Left forelimb (tissue), 1 donor: Measurements from ENCODE around the gene MMP3.

Experiments used
- DNase-seq: peaks from one replicate; pipeline ENCODE4 v3.0.0-alpha.2; 2018; ENCODE audit warnings: low spot score

MMP3 gene

GRCh38 chr11:102831489-102832440, 11.6 kb downstream of the MMP3 start:
- DNase-seq, result peak; percentile 75

DNA sequence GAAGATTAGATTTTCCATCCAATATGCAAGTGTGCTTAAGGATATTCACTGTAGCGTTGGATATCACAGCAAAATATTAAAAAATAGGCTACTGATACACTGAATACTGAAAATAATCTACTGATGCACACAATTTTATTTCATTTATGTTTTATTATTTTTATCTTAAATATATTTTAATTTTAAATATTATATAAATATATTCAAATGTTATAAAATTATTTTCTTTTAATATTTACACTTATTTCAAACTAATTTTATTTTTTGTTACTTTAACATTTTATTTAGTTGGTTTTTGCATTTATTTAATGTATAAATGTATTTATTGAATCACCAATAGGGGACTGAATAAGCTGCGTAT, 12.3 kb downstream of the MMP3 start:
- no peak for DNase-seq

GRCh38 chr11:102830001-102830727, 13.2 kb downstream of the MMP3 start:
- DNase-seq, result no peak

- DNase-seq, result no peak
These were observed 14.0 kb downstream of the MMP3 start for GRCh38 chr11:102829316-102830000.

DNA sequence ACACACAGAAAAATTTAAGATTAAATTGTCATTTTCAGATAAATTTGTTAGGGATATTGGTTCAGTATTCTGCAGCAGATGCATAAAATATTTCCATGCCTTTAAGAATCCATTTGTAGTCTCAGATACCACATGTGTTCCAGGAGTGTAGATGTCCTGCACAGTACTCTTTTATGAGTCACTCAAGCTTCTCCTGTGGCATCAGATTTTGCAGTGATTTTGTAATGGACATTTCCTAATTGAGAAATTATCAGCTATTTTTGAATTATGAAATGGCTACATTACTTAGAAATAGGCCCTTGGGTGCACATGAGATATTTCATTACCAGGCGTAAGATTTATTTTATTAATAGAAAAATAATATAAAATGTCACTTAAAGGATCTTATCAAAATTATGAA, 18.9 kb downstream of the MMP3 start:
- DNase-seq, result no peak

DNA sequence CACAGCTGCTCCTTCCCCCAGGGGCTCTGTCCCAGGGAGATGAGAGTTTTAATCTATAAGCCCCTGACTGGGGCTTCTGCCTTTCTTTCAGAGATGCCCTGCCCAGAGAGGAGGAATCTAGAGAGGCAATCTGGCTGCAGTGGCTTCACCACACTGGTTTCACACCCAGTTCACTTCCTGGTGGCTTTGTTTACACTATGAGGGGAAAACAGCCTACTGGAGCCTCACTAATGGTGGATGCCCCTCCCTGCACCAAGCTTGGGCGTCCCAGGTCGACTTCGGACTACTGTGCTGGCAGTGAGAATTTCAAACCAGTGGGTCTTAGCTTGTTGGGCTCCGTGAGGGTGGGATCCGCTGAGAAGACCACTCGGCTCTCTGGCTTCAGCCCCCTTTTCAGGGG, 23.9 kb downstream of the MMP3 start:
- DNase-seq, result no peak

DNA sequence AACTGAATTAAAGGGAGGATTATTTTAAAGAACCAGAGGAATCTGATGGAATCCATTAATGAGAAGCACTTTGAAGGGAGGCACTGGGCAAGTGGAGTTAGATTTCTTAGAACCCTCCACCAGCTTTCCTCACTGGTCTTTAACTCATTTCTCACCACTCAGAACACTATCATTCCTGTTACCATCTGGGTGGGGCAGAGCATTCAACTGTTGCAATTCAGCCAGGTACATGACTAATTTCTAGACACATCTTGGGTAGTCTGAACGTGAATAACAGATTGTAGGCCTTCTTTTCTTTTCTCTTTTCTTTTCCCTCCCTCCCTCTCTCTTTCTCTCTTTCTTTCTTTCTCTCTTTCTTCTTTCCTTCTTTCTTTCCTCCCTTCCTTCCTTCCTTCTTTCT, 29.9 kb downstream of the MMP3 start:
- no peak for DNase-seq

- DNase-seq, result no peak
These were observed 31.2 kb downstream of the MMP3 start for GRCh38 chr11:102812188-102812587.

DNA sequence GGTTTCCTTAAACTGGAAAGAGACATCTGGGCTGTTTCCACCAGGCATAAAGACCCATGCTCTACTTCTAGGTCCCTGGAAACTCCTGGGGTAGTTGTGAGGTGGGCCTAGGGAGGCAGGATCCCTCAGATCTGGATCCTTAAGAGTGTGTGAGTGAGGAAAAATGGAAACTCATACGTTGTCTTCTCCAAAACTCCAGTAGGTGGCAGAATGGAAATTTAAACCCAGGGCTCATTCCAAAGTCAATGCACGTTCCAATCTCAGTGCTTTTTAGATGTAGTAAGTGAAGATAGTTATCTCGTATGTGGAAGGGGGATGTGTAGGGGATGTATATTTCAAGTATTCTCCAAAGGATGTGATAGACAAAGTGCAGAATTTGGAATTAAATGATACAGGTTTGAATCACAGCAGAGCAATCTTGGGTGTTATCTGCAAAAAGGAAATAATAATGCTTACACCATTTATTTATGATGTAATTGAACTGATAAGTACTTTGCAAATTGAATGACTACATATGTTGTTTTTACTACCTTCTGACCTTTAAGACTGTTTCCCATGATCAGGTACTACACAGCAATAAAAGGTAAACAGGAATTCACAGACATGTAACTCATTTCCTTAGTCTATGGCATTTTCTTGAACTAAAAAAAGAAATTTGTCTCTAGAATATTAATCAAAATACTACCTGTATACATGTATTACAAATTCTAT, 32.3 kb downstream of the MMP3 start:
- DNase-seq, result no peak

- no peak for DNase-seq
These were observed 33.4 kb downstream of the MMP3 start for GRCh38 chr11:102809971-102810370.

DNA sequence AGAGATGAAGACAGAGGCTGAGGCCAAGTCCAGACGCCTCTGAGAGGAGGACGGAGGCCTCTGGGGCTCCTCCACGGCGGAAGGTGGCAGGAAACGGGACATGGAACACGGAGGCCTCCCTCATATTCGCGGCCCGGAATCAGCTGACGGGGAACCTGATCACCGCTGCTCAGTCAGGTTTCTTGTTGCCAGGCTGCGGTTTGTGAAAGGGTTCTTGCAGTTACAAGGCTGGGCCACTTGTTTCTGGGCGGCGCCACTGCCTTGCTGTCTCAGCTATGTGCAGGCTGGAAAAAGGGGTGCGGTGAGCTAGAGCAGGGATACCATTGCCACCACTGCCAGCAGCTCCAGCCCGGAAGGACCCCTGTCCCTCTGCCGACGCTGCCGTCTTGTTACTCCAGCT, 35.5 kb downstream of the MMP3 start:
- no peak for DNase-seq

- DNase-seq, result no peak
These were observed 37.1 kb downstream of the MMP3 start for GRCh38 chr11:102806296-102806695.

DNA sequence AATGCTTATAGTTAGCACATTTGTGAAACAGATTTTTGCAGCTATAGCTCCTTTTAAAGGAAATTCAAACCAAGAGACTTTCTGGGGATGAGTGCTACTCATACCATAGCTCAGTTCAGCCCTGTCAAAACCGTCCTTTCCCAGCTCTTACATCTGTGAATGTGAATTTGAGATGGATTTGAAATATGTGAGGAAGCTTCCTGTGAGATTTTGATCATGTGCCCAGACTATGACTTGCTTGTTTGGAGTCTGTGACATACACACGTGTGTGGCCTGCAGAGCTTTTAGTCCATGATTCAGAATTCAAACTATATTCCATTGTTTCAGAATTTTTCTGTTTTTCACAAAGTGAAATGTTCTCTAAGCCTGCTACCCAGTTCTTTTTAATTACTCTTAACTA, 41.1 kb downstream of the MMP3 start:
- DNase-seq, result no peak

GRCh38 chr11:102800767-102801166, 42.6 kb downstream of the MMP3 start:
- DNase-seq, result no peak

DNA sequence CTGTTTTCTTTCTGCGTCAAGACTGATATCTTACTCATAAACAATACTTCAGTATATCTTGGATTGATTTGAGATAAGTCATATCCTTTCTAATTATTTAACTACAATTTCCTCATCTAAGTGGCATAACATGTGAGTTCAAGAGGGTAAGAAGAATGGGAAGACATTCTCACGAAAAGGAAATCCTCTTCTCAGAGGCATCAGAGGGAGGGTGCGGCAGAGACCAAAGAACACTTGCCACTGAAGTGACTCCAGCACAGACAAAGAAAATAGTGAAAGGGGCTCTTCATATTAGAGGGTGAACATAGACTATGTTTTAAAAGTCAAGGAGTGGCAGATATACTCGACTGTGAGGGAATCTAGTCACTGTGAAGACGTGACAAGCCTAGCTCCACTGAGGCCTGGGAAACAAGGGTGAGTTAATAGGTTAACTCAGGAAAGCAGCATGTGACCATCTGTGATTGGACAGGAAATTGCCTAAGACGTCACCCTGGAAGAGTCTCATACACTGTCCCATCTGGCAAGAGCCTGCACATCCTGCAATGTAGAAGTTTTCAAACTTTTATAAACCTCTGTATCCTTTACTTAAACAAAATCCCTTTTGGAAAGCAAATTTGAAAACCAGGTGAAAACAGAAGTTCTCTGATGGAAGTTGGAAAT, 43.6 kb downstream of the MMP3 start:
- DNase-seq, result no peak

- no peak for DNase-seq
These were observed 45.2 kb downstream of the MMP3 start, which contains the start of gene MMP1 for GRCh38 chr11:102798012-102798746. TSS of gene MMP1 (minus strand) at chr11:102798160. CDS start at chr11:102798092, 68 bp downstream.

- no peak for DNase-seq
These were observed 49.0 kb downstream of the MMP3 start for GRCh38 chr11:102794382-102794781.

- no peak for DNase-seq
These were observed 49.6 kb downstream of the MMP3 start for GRCh38 chr11:102793677-102794290.

DNA sequence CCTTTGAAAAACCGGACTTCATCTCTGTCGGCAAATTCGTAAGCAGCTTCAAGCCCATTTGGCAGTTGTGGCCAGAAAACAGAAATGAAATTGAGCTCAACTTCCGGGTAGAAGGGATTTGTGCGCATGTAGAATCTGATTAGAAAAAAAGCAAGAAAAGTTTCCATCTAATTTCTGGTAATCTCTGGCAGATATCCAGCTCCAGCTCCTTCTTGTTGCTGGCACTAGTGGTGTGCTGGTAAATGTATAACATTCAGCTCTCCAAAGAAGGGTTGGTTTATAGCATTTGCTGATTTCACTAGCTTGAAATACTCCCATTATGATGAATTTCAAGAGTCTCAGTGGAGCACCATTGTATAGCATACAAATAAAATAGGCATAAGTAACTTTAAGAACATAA, 50.8 kb downstream of the MMP3 start:
- DNase-seq, result no peak
